Thoracic aorta (tissue), 2 donors: ENCODE data around the gene CACNA1G. TPM values are rescaled to one million over a fixed set of nuclear protein-coding genes. Genes with fewer than 3 reads are reported as not detected.

Experiments used
- ATAC-seq: fragments of 150-250 bp; one replicate; pipeline ENCODE4 v1.8.0; 2017; ENCODE audit warnings: low read depth; ENCODE audit not compliant: insufficient number of reproducible peaks, low FRiP score
- DNase-seq: peaks from one replicate; pipeline ENCODE4 v3.0.0-alpha.2; 2020; ENCODE audit warnings: low spot score
- H3K27ac ChIP-seq, 2 donors: fragments of 200-600 bp; sonication (generic); 1 replicate in 1 of 2; 2 replicates in 1 of 2; pipeline ENCODE4 v1.5.1; 2016; ENCODE audit warnings: mild to moderate bottlenecking in 2 of 2, moderate library complexity in 2 of 2
- H3K27me3 ChIP-seq: fragments of 200-600 bp; sonication (generic); replicated peaks from 2 replicates; pipeline ENCODE4 v1.6.0; 2016; ENCODE audit warnings: mild to moderate bottlenecking; ENCODE audit not compliant: insufficient read depth
- H3K36me3 ChIP-seq: fragments of 200-600 bp; sonication (generic); one replicate; pipeline ENCODE4 v1.5.1; 2016
- H3K4me1 ChIP-seq, 2 donors: fragments of 200-600 bp; sonication (generic); 1 replicate in 1 of 2; 2 replicates in 1 of 2; pipeline versions ENCODE4 v1.5.1 to v1.6.0; 2016; ENCODE audit warnings: low read depth in 2 of 2, mild to moderate bottlenecking in 1 of 2; ENCODE audit not compliant: control insufficient read depth in 1 of 2
- H3K4me3 ChIP-seq: fragments of 200-600 bp; sonication (generic); 2 replicates; pipeline ENCODE4 v1.5.1; 2016; ENCODE audit warnings: mild to moderate bottlenecking
- H3K9me3 ChIP-seq: fragments of 200-600 bp; sonication (generic); 2 replicates; pipeline ENCODE4 v1.5.1; 2016
- CTCF ChIP-seq: fragments of 200-600 bp; sonication (generic); IDR thresholded peaks from one replicate; pipeline ENCODE4 v1.5.1; 2019; ENCODE audit warnings: antibody characterized with exemption
- total RNA-seq, 2 donors: library from RNA; depleted of rRNA; stranded (reverse); fragments of >200 nt; gene quantifications; one replicate each; pipeline versions ENCODE4 v1.1.0 to v1.2.3, GENCODE V29; 2016

The CACNA1G gene
- total RNA-seq, 2 donors from 2014 or later, result 0.27 to 2.3 TPM

GRCh38 chr17:50562242-50563091 is 2.0 kb downstream of the CACNA1G start:
- H3K27me3 ChIP-seq, result peaks cover 5% of the 10 kb centered on the region
- no peak for TF ChIP-seq CTCF
- no peak overlapping the region for H3K27ac ChIP-seq
- no peak overlapping the region for H3K4me3 ChIP-seq
- ATAC-seq (no peak), DNase-seq (no peak)
- no peaks in the 10 kb centered on the region for H3K9me3 ChIP-seq
- H3K36me3 ChIP-seq, result no peaks in the 10 kb centered on the region
- peaks cover 27 to 50% of the 10 kb centered on the region in 2 donors for H3K4me1 ChIP-seq

- Histone ChIP-seq H3K4me3 (no peak overlapping the region), H3K27ac (no peak overlapping the region), H3K27me3 (peaks cover 5% of the 10 kb centered on the region), H3K4me1 (peaks cover 27 to 50% of the 10 kb centered on the region in 2 donors), H3K9me3 (no peaks in the 10 kb centered on the region), H3K36me3 (no peaks in the 10 kb centered on the region)
- no peak for ATAC-seq
- DNase-seq, result no peak
- TF ChIP-seq CTCF, result no peak
These were observed 2.6 kb downstream of the CACNA1G start for GRCh38 chr17:50563092-50563511.

- ATAC-seq (peak; percentile 9), DNase-seq (peak; percentile 61)
- Histone ChIP-seq H3K27ac (peak overlapping the region; percentile 42 to 61), H3K4me1 (peaks cover 14 to 35% of the 10 kb centered on the region in 2 donors), H3K27me3 (peaks cover 5% of the 10 kb centered on the region), H3K36me3 (no peaks in the 10 kb centered on the region), H3K9me3 (no peaks in the 10 kb centered on the region), H3K4me3 (peak overlapping the region; percentile 63)
- TF ChIP-seq CTCF, result no peak
These were observed 4.4 kb downstream of the CACNA1G start for GRCh38 chr17:50564916-50565315.

GRCh38 chr17:50565402-50566350 is 5.2 kb downstream of the CACNA1G start:
- Histone ChIP-seq H3K27me3 (peaks cover 5% of the 10 kb centered on the region), H3K27ac (no peak overlapping the region), H3K4me3 (peak overlapping the region; percentile 63), H3K36me3 (no peaks in the 10 kb centered on the region), H3K4me1 (peaks cover 11 to 30% of the 10 kb centered on the region in 2 donors), H3K9me3 (no peaks in the 10 kb centered on the region)
- no peak for ATAC-seq
- no peak for DNase-seq
- TF ChIP-seq CTCF, result no peak

GRCh38 chr17:50566886-50567285 is 6.4 kb downstream of the CACNA1G start:
- Histone ChIP-seq H3K27me3 (no peaks in the 10 kb centered on the region), H3K4me1 (peaks cover 3 to 22% of the 10 kb centered on the region in 2 donors), H3K9me3 (no peaks in the 10 kb centered on the region), H3K27ac (no peak overlapping the region), H3K4me3 (no peak overlapping the region), H3K36me3 (no peaks in the 10 kb centered on the region)
- DNase-seq (no peak), ATAC-seq (no peak)
- no peak for TF ChIP-seq CTCF
